Measurements from ENCODE around the gene POMP.

POMP gene

GRCh38 chr13:28716511-28716910 is 57.6 kb downstream of the POMP start:
- H3K27ac ChIP-seq (ENCODE audit: low read length), result no peak overlapping the region

GRCh38 chr13:28717170-28717569 is 58.2 kb downstream of the POMP start:
- H3K4me2 ChIP-seq (ENCODE audit: low read length), result no peak overlapping the region
- no peak overlapping the region for H3K9ac ChIP-seq (ENCODE audit: low read length)
- no peak for TF ChIP-seq EZH2phosphoT487 (IDR thresholded peaks at IDR 0.05; ENCODE audit: low read depth)
- TF ChIP-seq CTCF (IDR thresholded peaks at IDR 0.05; ENCODE audit: low read depth, low read length), result no peak
- H3K4me3 ChIP-seq (ENCODE audit: low read length), result no peak overlapping the region
- H3K27me3 ChIP-seq (ENCODE audit: low read depth, low read length), result no peaks in the 10 kb centered on the region
- peaks cover 15% of the 10 kb centered on the region for H3K4me1 ChIP-seq (ENCODE audit: low read length)
- no peak overlapping the region for H3K27ac ChIP-seq (ENCODE audit: low read length)
- H2AFZ ChIP-seq (ENCODE audit: low read depth, low read length), result no peak overlapping the region
- H3K36me3 ChIP-seq (replicated peaks; ENCODE audit: low read depth, low read length), result peaks cover 4% of the 10 kb centered on the region
- H3K79me2 ChIP-seq (ENCODE audit: low read length), result no peaks in the 10 kb centered on the region
- no peaks in the 10 kb centered on the region for H3K9me3 ChIP-seq (ENCODE audit: insufficient read depth, low read length)
- H4K20me1 ChIP-seq (ENCODE audit: insufficient read depth, low read length), result no peaks in the 10 kb centered on the region

More at GRCh38 chr13:28716511-28716910, 57.6 kb downstream of the POMP start:
- H3K4me3 ChIP-seq (ENCODE audit: low read length), result no peak overlapping the region
- no peak overlapping the region for H3K4me2 ChIP-seq (ENCODE audit: low read length)
- no peaks in the 10 kb centered on the region for H3K9me3 ChIP-seq (ENCODE audit: insufficient read depth, low read length)
- H4K20me1 ChIP-seq (ENCODE audit: insufficient read depth, low read length), result no peaks in the 10 kb centered on the region
- no peaks in the 10 kb centered on the region for H3K79me2 ChIP-seq (ENCODE audit: low read length)
- H3K4me1 ChIP-seq (ENCODE audit: low read length), result peaks cover 15% of the 10 kb centered on the region
- no peaks in the 10 kb centered on the region for H3K27me3 ChIP-seq (ENCODE audit: low read depth, low read length)
- no peak overlapping the region for H2AFZ ChIP-seq (ENCODE audit: low read depth, low read length)
- no peak for TF ChIP-seq EZH2phosphoT487 (IDR thresholded peaks at IDR 0.05; ENCODE audit: low read depth)
- TF ChIP-seq CTCF (IDR thresholded peaks at IDR 0.05; ENCODE audit: low read depth, low read length), result no peak
- peaks cover 4% of the 10 kb centered on the region for H3K36me3 ChIP-seq (replicated peaks; ENCODE audit: low read depth, low read length)
- H3K9ac ChIP-seq (ENCODE audit: low read length), result no peak overlapping the region

GRCh38 chr13:28718196-28718542 is 59.2 kb downstream of the POMP start:
- peaks cover 15% of the 10 kb centered on the region for H3K4me1 ChIP-seq (ENCODE audit: low read length)
- H3K79me2 ChIP-seq (ENCODE audit: low read length), result no peaks in the 10 kb centered on the region
- H3K36me3 ChIP-seq (replicated peaks; ENCODE audit: low read depth, low read length), result peaks cover 4% of the 10 kb centered on the region
- H3K4me2 ChIP-seq (ENCODE audit: low read length), result peak overlapping the region; percentile 81
- no peaks in the 10 kb centered on the region for H4K20me1 ChIP-seq (ENCODE audit: insufficient read depth, low read length)
- no peaks in the 10 kb centered on the region for H3K9me3 ChIP-seq (ENCODE audit: insufficient read depth, low read length)
- peak overlapping the region; percentile 69 for H2AFZ ChIP-seq (ENCODE audit: low read depth, low read length)
- TF ChIP-seq EZH2phosphoT487 (IDR thresholded peaks at IDR 0.05; ENCODE audit: low read depth), result no peak
- TF ChIP-seq CTCF (IDR thresholded peaks at IDR 0.05; ENCODE audit: low read depth, low read length), result no peak
- no peak overlapping the region for H3K27ac ChIP-seq (ENCODE audit: low read length)
- peak overlapping the region; percentile 80 for H3K9ac ChIP-seq (ENCODE audit: low read length)
- peak overlapping the region; percentile 89 for H3K4me3 ChIP-seq (ENCODE audit: low read length)
- H3K27me3 ChIP-seq (ENCODE audit: low read depth, low read length), result no peaks in the 10 kb centered on the region

DNA sequence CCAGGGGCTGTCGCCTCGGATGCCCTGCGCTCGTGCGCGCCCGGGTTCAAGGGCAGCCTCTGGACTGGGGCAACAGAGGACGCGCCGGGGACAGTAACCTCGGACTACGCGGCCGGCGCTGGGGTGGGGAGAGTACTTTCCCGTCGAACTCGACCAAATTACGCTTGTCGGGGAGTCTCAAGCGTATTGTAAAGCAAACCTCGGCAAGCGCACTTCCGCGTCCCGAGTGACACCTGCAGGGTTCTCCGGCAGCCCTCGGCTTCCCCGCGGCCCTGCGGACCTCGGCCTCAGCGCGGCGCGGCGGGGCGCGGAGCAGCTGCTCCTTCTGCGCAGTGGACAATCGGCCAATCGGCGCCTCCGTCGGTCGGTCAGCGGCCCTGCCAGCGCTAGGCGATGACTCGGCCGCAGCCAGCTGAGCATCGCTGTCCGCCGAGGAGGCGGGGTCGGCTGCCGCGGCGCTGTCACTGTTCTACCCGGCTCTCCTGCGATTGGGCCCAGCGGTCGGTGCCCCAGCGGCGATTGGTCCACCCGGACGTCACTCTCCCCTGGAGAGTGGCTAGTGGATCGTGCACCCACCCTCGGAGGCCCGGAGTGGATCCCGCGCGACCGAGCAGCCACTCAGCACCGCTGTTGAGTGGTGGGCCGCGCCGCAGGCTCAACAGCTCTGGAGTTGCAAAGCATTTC is 59.8 kb downstream of the POMP start, which contains the start of gene SLC46A3:
Gene SLC46A3 (minus strand): TSS at position 428 of the 684 bp plus-strand sequence. CDS start 972 bp downstream, outside the sequence.
- Histone ChIP-seq H3K9ac (ENCODE audit: low read length) (peak within 1 kb of the TSS; percentile 80), H4K20me1 (ENCODE audit: insufficient read depth, low read length) (no peaks in the 10 kb centered on the region), H3K36me3 (replicated peaks; ENCODE audit: low read depth, low read length) (peaks cover 4% of the 10 kb centered on the region), H3K9me3 (ENCODE audit: insufficient read depth, low read length) (no peaks in the 10 kb centered on the region), H3K4me3 (ENCODE audit: low read length) (peak within 1 kb of the TSS; percentile 89), H3K4me2 (ENCODE audit: low read length) (peak within 1 kb of the TSS; percentile 81), H3K27me3 (ENCODE audit: low read depth, low read length) (no peaks in the 10 kb centered on the region), H3K79me2 (ENCODE audit: low read length) (no peaks in the 10 kb centered on the region), H2AFZ (ENCODE audit: low read depth, low read length) (peak within 1 kb of the TSS; percentile 90), H3K27ac (ENCODE audit: low read length) (no peak within 1 kb of the TSS), H3K4me1 (ENCODE audit: low read length) (peaks cover 15% of the 10 kb centered on the region)
- TF ChIP-seq EZH2phosphoT487 (IDR thresholded peaks at IDR 0.05; ENCODE audit: low read depth), result no peak
- no peak; the same call in 1 of the 2 replicates for TF ChIP-seq CTCF (IDR thresholded peaks at IDR 0.05; ENCODE audit: low read depth, low read length)

Data from OCI-LY3 (cell line).